Measurements from ENCODE around the gene EFCAB12.

DNA sequence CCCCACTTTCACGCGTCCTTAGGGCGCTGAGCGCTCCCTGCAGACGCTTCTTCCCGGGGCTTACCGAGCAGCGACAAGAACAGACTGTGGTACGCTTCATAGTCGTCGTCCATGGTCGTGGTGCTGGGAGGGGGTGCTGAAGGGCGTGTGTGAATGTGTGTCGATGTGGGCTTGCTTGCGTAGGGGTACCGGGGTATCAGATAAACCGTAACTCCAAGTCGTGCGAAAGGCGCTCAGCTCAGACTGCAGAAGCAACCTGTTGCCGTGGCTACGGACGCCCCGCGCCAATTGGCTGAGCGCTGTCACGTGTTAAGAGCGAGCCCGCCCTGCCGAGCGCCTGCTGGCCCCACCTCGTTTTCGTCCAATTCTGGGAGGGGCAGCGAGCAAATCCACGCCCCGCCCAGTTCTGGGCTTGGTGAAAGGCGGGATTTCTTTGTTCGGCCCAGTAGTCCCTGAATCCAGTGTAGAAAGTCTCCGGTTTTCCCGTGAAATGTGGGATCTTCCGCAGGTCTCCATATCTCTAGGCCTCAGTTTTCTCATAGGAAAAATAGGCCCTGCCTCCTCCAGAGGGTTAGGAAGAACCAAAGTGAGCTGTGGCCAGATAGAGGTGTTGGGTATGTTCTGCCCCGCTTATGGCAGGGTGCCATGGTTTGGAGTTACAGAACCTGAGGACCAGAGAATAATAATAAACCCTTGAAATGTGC lies at the start of gene EFCAB12:
- TF ChIP-seq CTCF (conservative IDR thresholded peaks at IDR 0.05) (no peak), EZH2 (IDR thresholded peaks at IDR 0.05; ENCODE audit: low read depth) (no peak)
